GM10266 (cell line): ENCODE measurements around the gene NOTCH3.

Source experiments
- DNase-seq: peaks from one replicate; pipeline ENCODE4 v3.0.0; 2012; ENCODE audit errors: extremely low spot score
- TF ChIP-seq, protein P1 (sequence below): IDR thresholded peaks from 2 replicates; pipeline ENCODE4 v1.5.1; 2012; ENCODE audit warnings: mild to moderate bottlenecking, low read depth; ENCODE audit not compliant: control insufficient read depth, insufficient read depth; ENCODE audit errors: missing control alignments

NOTCH3 gene

GRCh38 chr19:15115080-15115479 is 85.7 kb downstream of the NOTCH3 start:
- DNase-seq: no peak
- TF ChIP-seq, protein P1, sequence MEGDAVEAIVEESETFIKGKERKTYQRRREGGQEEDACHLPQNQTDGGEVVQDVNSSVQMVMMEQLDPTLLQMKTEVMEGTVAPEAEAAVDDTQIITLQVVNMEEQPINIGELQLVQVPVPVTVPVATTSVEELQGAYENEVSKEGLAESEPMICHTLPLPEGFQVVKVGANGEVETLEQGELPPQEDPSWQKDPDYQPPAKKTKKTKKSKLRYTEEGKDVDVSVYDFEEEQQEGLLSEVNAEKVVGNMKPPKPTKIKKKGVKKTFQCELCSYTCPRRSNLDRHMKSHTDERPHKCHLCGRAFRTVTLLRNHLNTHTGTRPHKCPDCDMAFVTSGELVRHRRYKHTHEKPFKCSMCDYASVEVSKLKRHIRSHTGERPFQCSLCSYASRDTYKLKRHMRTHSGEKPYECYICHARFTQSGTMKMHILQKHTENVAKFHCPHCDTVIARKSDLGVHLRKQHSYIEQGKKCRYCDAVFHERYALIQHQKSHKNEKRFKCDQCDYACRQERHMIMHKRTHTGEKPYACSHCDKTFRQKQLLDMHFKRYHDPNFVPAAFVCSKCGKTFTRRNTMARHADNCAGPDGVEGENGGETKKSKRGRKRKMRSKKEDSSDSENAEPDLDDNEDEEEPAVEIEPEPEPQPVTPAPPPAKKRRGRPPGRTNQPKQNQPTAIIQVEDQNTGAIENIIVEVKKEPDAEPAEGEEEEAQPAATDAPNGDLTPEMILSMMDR: no peak

- no peak for DNase-seq
- TF ChIP-seq, protein P1: no peak
Observed at GRCh38 chr19:15114153-15114540, 86.6 kb downstream of the NOTCH3 start.

DNA sequence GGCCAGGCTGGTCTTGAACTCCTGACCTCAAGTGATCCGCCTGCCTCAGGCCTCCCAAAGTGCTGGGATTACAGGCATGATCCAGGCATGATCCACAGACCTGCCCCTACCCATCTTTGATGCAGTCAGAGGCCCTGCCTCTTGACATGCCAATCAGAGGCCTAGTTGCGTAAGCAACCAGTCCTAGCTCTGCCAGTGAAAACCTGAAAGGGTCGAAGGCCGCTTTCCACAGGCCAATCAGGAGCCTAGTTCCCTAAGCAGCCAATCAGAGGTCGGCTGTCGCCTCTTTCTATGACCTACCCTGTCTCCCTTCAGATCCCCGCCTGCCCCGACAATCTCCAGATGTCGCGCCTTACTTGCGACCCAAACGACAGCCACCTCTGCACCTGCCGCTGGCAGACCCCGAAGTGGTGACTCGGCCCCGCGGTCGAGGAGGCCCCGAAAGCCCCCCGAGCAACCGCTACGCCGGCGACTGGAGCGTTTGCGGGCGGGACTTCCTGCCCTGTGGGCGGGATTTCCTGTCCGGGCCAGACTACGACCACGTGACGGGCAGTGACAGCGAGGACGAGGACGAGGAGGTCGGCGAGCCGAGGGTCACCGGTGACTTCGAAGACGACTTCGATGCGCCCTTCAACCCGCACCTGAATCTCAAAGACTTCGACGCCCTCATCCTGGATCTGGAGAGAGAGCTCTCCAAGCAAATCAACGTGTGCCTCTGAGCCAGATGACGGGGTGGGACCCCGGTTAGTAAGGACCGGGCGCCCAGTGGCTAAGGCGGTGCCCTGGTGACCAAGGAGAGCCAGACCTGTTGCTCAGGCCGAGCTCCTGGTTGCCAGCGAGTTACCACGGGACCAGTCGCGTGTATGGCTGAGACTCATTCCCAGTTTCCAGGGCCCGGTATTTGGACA is 87.3 kb downstream of the NOTCH3 start:
- DNase-seq: no peak

GRCh38 chr19:15112385-15112784 is 88.4 kb downstream of the NOTCH3 start:
- DNase-seq: no peak
- TF ChIP-seq, protein P1: no peak

More for the DNA sequence above, 87.3 kb downstream of the NOTCH3 start:
- TF ChIP-seq, protein P1: no peak

DNA sequence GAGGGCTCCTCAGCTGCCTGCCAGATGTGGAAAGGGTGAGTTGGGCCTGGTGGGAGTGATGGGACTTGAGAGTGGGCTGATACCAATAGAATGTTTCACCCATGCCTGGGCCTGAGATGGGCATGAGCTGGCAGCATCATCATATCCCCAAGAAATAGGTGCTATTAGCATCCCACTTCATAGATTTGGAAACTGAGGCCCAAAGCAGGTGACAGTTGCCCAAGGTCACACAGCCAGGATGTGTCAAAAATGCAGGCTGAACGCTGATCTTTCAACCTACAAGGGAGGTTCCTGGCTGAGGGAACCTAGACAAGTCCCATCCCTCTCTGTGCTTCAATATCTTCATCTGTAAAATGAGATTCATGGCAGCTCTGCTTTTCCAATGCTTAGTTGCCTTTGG is 89.0 kb downstream of the NOTCH3 start:
- DNase-seq: no peak

DNA sequence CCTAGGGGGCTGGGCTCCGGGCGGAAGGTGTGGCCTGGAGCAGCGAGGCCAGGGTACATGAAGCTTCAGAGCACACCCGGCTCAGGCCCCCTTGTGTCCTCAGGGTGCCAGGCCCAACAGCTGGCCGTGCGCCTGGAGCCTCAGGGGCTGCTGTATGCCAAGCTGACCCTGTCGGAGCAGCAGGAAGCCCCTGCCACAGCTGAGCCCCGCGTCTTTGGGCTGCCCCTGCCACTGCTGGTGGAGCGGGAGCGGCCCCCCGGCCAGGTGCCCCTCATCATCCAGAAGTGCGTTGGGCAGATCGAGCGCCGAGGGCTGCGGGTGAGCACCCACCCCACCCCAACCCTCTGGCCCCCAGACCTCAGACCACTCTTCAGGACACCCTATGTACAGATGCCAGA is 90.4 kb downstream of the NOTCH3 start:
- TF ChIP-seq, protein P1: no peak
- DNase-seq: no peak

More for the DNA sequence above, 89.0 kb downstream of the NOTCH3 start:
- TF ChIP-seq, protein P1: no peak

- DNase-seq: no peak
- TF ChIP-seq, protein P1: no peak
Observed at GRCh38 chr19:15109768-15110417, 90.9 kb downstream of the NOTCH3 start.
